OCI-LY7 (cell line): ENCODE data around the gene CELF1.

Experiments used
- CTCF ChIP-seq: fragments of 200-600 bp; sonication (generic); conservative IDR thresholded peaks from 2 replicates; pipeline ENCODE4 v1.5.1; 2014; ENCODE audit warnings: mild to moderate bottlenecking, antibody characterized with exemption, low read length, moderate library complexity, mixed read lengths
- EZH2phosphoT487 ChIP-seq: fragments of 200-600 bp; sonication (generic); IDR thresholded peaks from 2 replicates; pipeline ENCODE4 v1.6.1; 2018; ENCODE audit warnings: low read depth, borderline replicate concordance, mild to moderate bottlenecking, mixed run types, antibody characterized with exemption, low read length, moderate library complexity, mixed read lengths

GRCh38 chr11:47571357-47571729 lies 18.4 kb upstream of the CELF1 start:
- TF ChIP-seq CTCF, result no peak
- no peak for TF ChIP-seq EZH2phosphoT487
